H9 (cell line): ENCODE data around the gene ZBTB20. TPM values are rescaled to one million over a fixed set of nuclear protein-coding genes. Genes with fewer than 3 reads are reported as not detected.

Experiments
- DNase-seq: peaks from one replicate; pipeline ENCODE4 v3.0.0-alpha.2; 2017
- H2AFZ ChIP-seq: one replicate; pipeline ENCODE4 v1.6.1; 2013; ENCODE audit warnings: mild to moderate bottlenecking, low read length, control low read depth, moderate library complexity
- H2AK5ac ChIP-seq: 2 replicates; pipeline ENCODE4 v1.6.1; 2013; ENCODE audit warnings: low read length, control low read depth, mixed read lengths; ENCODE audit not compliant: insufficient read length
- H2BK120ac ChIP-seq: one replicate; pipeline ENCODE4 v1.6.1; 2013; ENCODE audit warnings: low read depth, mild to moderate bottlenecking, low read length, control low read depth, inconsistent platforms; ENCODE audit not compliant: poor library complexity, severe bottlenecking
- H2BK12ac ChIP-seq: 2 replicates; pipeline ENCODE4 v1.6.1; 2013; ENCODE audit warnings: low read length, control low read depth, mixed read lengths, low read depth; ENCODE audit not compliant: insufficient read length
- H2BK15ac ChIP-seq: 2 replicates; pipeline ENCODE4 v1.6.1; 2013; ENCODE audit warnings: low read depth, low read length, control low read depth
- H2BK20ac ChIP-seq: one replicate; pipeline ENCODE4 v1.6.1; 2013; ENCODE audit warnings: low read depth, mild to moderate bottlenecking, low read length, control low read depth, inconsistent platforms; ENCODE audit not compliant: poor library complexity, severe bottlenecking
- H2BK5ac ChIP-seq: 2 replicates; pipeline ENCODE4 v1.6.1; 2013; ENCODE audit warnings: low read length, control low read depth, mixed read lengths; ENCODE audit not compliant: insufficient read length
- H3K14ac ChIP-seq: 2 replicates; pipeline ENCODE4 v1.6.1; 2013; ENCODE audit warnings: low read length, control low read depth; ENCODE audit not compliant: insufficient read depth
- H3K18ac ChIP-seq: 2 replicates; pipeline ENCODE4 v1.6.1; 2013; ENCODE audit warnings: low read depth, mild to moderate bottlenecking, mixed read lengths, low read length, control low read depth; ENCODE audit not compliant: insufficient read length
- H3K23ac ChIP-seq: 2 replicates; pipeline ENCODE4 v1.6.1; 2013; ENCODE audit warnings: low read length, control low read depth, mixed read lengths, low read depth; ENCODE audit not compliant: insufficient read length
- H3K23me2 ChIP-seq: 2 replicates; pipeline ENCODE4 v1.6.1; 2013; ENCODE audit warnings: low read depth, mild to moderate bottlenecking, mixed read lengths, low read length, control low read depth; ENCODE audit not compliant: insufficient read length, poor library complexity, severe bottlenecking
- H3K27ac ChIP-seq: 2 replicates; pipeline ENCODE4 v1.5.1; 2013; ENCODE audit warnings: low read length, control low read depth, mixed read lengths, low read depth; ENCODE audit not compliant: insufficient read length
- H3K27me3 ChIP-seq: 2 replicates; pipeline ENCODE4 v1.6.1; 2013; ENCODE audit warnings: low read length, control low read depth, inconsistent platforms; ENCODE audit not compliant: insufficient read depth
- H3K4ac ChIP-seq: 2 replicates; pipeline ENCODE4 v1.6.1; 2013; ENCODE audit warnings: low read depth, mild to moderate bottlenecking, control low read depth, inconsistent platforms, low read length, moderate library complexity
- H3K4me1 ChIP-seq: 2 replicates; pipeline ENCODE4 v1.6.1; 2013; ENCODE audit warnings: low read length, control low read depth, inconsistent platforms; ENCODE audit not compliant: insufficient read depth
- H3K4me2 ChIP-seq: 2 replicates; pipeline ENCODE4 v1.6.1; 2013; ENCODE audit warnings: low read length, control low read depth, mixed read lengths; ENCODE audit not compliant: insufficient read length, insufficient read depth
- H3K56ac ChIP-seq: 2 replicates; pipeline ENCODE4 v1.6.1; 2013; ENCODE audit warnings: low read depth, mild to moderate bottlenecking, mixed read lengths, low read length, control low read depth; ENCODE audit not compliant: insufficient read length
- H3K79me1 ChIP-seq: 2 replicates; pipeline ENCODE4 v1.6.1; 2013; ENCODE audit warnings: low read depth, mild to moderate bottlenecking, moderate library complexity, low read length, control low read depth, inconsistent platforms; ENCODE audit not compliant: insufficient read depth, poor library complexity, severe bottlenecking
- H3K79me2 ChIP-seq: 2 replicates; pipeline ENCODE4 v1.6.1; 2013; ENCODE audit warnings: low read length, control low read depth, inconsistent platforms; ENCODE audit not compliant: insufficient read depth
- H3K9ac ChIP-seq: 2 replicates; pipeline ENCODE4 v1.6.1; 2013; ENCODE audit warnings: low read length, control low read depth, mixed read lengths; ENCODE audit not compliant: insufficient read length; ENCODE audit errors: extremely low read depth
- H3K9me3 ChIP-seq: one replicate; pipeline ENCODE4 v1.6.1; 2013; ENCODE audit warnings: low read depth, low read length, inconsistent platforms; ENCODE audit not compliant: control insufficient read depth
- H3T11ph ChIP-seq: one replicate; pipeline ENCODE4 v1.6.1; 2013; ENCODE audit warnings: mild to moderate bottlenecking, low read length, control low read depth, inconsistent platforms
- H4K20me1 ChIP-seq: one replicate; pipeline ENCODE4 v1.6.1; 2013; ENCODE audit not compliant: control insufficient read depth, insufficient read length, insufficient read depth
- H4K5ac ChIP-seq: 2 replicates; pipeline ENCODE4 v1.6.1; 2013; ENCODE audit warnings: low read depth, mild to moderate bottlenecking, mixed read lengths, low read length, control low read depth; ENCODE audit not compliant: insufficient read length
- H4K8ac ChIP-seq: replicated peaks from 2 replicates; pipeline ENCODE4 v1.6.1; 2013; ENCODE audit warnings: low read length, control low read depth, mixed read lengths, low read depth; ENCODE audit not compliant: insufficient read length
- H4K91ac ChIP-seq: 2 replicates; pipeline ENCODE4 v1.6.1; 2013; ENCODE audit warnings: low read depth, mild to moderate bottlenecking, moderate library complexity, mixed read lengths, low read length, control low read depth; ENCODE audit not compliant: insufficient read length
- H3K27ac Mint-ChIP-seq, 3 experiments: 2 replicates in 2 of 3; 3 replicates in 1 of 3; pipeline ENCODE4 v1.8.0; 2020 to 2021; ENCODE audit warnings: mixed read lengths in 3 of 3, mild to moderate bottlenecking in 1 of 3, moderate library complexity in 1 of 3
- H3K27me3 Mint-ChIP-seq: 2 replicates; pipeline ENCODE4 v1.8.0; 2021; ENCODE audit warnings: low read depth, mild to moderate bottlenecking, moderate library complexity, mixed read lengths
- H3K36me3 Mint-ChIP-seq, 3 experiments: 2 replicates in 2 of 3; 3 replicates in 1 of 3; pipeline ENCODE4 v1.8.0; 2020 to 2021; ENCODE audit warnings: low read depth in 3 of 3, mixed read lengths in 3 of 3; ENCODE audit not compliant: insufficient read depth in 1 of 3
- H3K4me1 Mint-ChIP-seq, 2 experiments: 2 replicates each; pipeline ENCODE4 v1.8.0; 2020; ENCODE audit warnings: mixed read lengths in 2 of 2
- H3K4me3 Mint-ChIP-seq, 2 experiments: 2 replicates in 1 of 2; 3 replicates in 1 of 2; pipeline ENCODE4 v1.8.0; 2020 to 2021; ENCODE audit warnings: mild to moderate bottlenecking in 2 of 2, mixed read lengths in 2 of 2, moderate library complexity in 1 of 2
- H3K9me3 Mint-ChIP-seq, 2 experiments: 2 replicates in 1 of 2; 3 replicates in 1 of 2; pipeline ENCODE4 v1.8.0; 2020; ENCODE audit warnings: mild to moderate bottlenecking in 2 of 2, mixed read lengths in 2 of 2, moderate library complexity in 1 of 2
- CTCF ChIP-seq: fragments of 200-600 bp; sonication (generic); conservative IDR thresholded peaks from 3 replicates; pipeline ENCODE4 v1.8.0; 2021; ENCODE audit warnings: antibody characterized with exemption, mild to moderate bottlenecking
- WGBS: extraction: QIAGEN DNeasy Blood & Tissue Kit; methylation state at CpG from one replicate; pipeline ENCODE4 v1.1.7; 2013; ENCODE audit warnings: missing lambda C conversion rate, low lambda C conversion rate, mixed read lengths; ENCODE audit not compliant: insufficient read length; ENCODE audit errors: extremely low coverage; 5-methylcytosine and 5-hydroxymethylcytosine counted together
- total RNA-seq: library from RNA; stranded (reverse); gene quantifications from 2 replicates; pipeline ENCODE4 v1.2.1, GENCODE V29; 2021

The ZBTB20 gene
- total RNA-seq, 1 experiment from 2014 or later: 0.70 TPM

DNA sequence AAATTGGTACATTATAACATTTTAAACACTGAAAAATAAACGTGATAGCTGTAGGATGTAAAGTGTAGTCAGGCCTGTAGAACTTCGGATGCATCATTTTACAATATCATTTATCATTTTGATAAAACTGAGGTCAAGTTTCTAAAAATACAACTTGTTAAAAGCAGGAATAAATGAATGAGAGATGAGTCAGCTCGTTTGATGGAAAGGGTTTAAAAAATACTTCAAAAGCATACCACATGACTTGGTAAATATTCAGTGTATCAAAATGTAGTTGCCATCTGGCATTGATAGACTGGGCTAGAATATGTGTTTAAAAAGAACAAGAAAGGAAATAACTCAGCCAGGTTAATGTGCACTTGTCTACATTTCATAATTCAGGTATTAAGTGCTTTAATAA is 496.3 kb downstream of the ZBTB20 start:
- Histone ChIP-seq H3K23ac (no peak overlapping the region), H3K4me2 (no peak overlapping the region), H3K14ac (no peak overlapping the region), H3K79me2 (no peaks in the 10 kb centered on the region), H3K27ac (no peak overlapping the region), H3K27me3 (no peaks in the 10 kb centered on the region), H3K56ac (no peak overlapping the region), H2BK120ac (no peak overlapping the region), H3K4me1 (no peaks in the 10 kb centered on the region), H3K9ac (no peak overlapping the region), H2BK15ac (no peak overlapping the region), H4K20me1 (no peaks in the 10 kb centered on the region), H2AFZ (no peak overlapping the region), H2BK20ac (no peak overlapping the region), H3K18ac (no peak overlapping the region), H3T11ph (no peak overlapping the region), H2BK5ac (no peak overlapping the region), H3K9me3 (no peaks in the 10 kb centered on the region), H2AK5ac (no peak overlapping the region), H2BK12ac (no peak overlapping the region), H4K5ac (no peak overlapping the region), H4K91ac (no peak overlapping the region), H4K8ac (no peak overlapping the region), H3K23me2 (no peaks in the 10 kb centered on the region), H3K4ac (no peak overlapping the region), H3K79me1 (no peaks in the 10 kb centered on the region)
- DNase-seq: no peak
- H3K4me3 Mint-ChIP-seq: no peak overlapping the region
- no peaks in the 10 kb centered on the region; a peak in 2 of 4 replicates for H3K4me1 Mint-ChIP-seq
- no peak overlapping the region; a peak in 1 of 7 replicates for H3K27ac Mint-ChIP-seq
- H3K36me3 Mint-ChIP-seq: peaks cover 0 to 5% (median 0%) of the 10 kb centered on the region in 3 experiments; a peak in 2 of 7 replicates
- no CpG with 5 or more reads among the region's 3 CpGs for WGBS
- no peaks in the 10 kb centered on the region; a peak in 1 of 5 replicates for H3K9me3 Mint-ChIP-seq
- no peak for TF ChIP-seq CTCF
- H3K27me3 Mint-ChIP-seq: no peaks in the 10 kb centered on the region
